ENCODE results near the gene MORF4L2.
A peak's percentile ranks its signal among the peaks of the same experiment; 100 is the strongest.

MORF4L2 gene

DNA sequence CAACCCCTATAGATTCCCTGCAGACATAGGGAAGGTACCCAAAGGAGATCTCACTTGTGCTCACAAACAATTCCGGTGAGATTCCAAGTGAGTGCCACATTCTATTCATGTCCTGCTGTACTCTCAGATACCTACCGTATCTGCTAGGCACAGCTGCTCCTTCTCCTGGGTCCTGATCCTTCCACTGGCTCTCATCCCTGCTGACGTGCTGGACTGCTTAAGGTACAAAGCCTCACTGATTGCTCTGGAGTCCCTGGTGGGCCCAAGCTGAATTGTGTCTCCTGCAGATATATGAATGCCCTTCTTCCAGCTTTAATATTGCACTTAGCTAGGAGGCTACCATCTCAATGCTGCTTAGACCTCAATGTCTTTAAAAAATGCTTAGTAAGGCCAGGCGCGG lies 55.4 kb downstream of the MORF4L2 start:
- TF ChIP-seq, protein P1, sequence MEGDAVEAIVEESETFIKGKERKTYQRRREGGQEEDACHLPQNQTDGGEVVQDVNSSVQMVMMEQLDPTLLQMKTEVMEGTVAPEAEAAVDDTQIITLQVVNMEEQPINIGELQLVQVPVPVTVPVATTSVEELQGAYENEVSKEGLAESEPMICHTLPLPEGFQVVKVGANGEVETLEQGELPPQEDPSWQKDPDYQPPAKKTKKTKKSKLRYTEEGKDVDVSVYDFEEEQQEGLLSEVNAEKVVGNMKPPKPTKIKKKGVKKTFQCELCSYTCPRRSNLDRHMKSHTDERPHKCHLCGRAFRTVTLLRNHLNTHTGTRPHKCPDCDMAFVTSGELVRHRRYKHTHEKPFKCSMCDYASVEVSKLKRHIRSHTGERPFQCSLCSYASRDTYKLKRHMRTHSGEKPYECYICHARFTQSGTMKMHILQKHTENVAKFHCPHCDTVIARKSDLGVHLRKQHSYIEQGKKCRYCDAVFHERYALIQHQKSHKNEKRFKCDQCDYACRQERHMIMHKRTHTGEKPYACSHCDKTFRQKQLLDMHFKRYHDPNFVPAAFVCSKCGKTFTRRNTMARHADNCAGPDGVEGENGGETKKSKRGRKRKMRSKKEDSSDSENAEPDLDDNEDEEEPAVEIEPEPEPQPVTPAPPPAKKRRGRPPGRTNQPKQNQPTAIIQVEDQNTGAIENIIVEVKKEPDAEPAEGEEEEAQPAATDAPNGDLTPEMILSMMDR (conservative IDR thresholded peaks at IDR 0.05; ENCODE audit: low read depth, low read length): no peak
- no peak overlapping the region for H3K4me2 ChIP-seq

DNA sequence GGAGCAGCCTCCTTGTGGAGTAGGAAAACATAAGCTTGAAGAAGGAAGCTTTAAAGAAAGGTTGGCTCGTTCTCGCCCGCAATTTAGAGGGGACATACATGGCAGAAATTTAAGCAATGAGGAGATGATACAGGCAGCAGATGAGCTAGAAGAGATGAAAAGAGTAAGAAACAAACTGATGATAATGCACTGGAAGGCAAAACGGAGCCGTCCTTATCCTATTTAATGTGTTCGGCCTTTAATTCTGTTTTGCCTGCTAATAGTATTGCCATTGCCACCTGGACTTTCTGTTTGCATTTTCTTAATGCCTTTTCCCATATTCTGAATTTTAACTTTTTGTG lies 56.4 kb downstream of the MORF4L2 start:
- no peaks in the 10 kb centered on the region for H3K79me2 ChIP-seq (ENCODE audit: insufficient read depth, low read depth)
- no peak overlapping the region for H3K27ac ChIP-seq

More for the DNA sequence above, 55.4 kb downstream of the MORF4L2 start:
- H3K27ac ChIP-seq: no peak overlapping the region
- H3K79me2 ChIP-seq (ENCODE audit: insufficient read depth, low read depth): no peaks in the 10 kb centered on the region
- peaks cover 4% of the 10 kb centered on the region for H3K4me1 ChIP-seq (ENCODE audit: low read depth, poor library complexity, severe bottlenecking)
- no peak overlapping the region for H2AFZ ChIP-seq (ENCODE audit: low read depth)
- H3K27me3 ChIP-seq (ENCODE audit: insufficient read depth, low read depth): no peaks in the 10 kb centered on the region
- H3K9ac ChIP-seq: no peak overlapping the region
- no peaks in the 10 kb centered on the region for H3K36me3 ChIP-seq (ENCODE audit: insufficient read depth)
- no peak overlapping the region for H3K4me3 ChIP-seq (IDR thresholded peaks at IDR 0.05; ENCODE audit: insufficient read depth, low read depth, low read length)
- no peaks in the 10 kb centered on the region for H4K20me1 ChIP-seq (ENCODE audit: insufficient read depth)

DNA sequence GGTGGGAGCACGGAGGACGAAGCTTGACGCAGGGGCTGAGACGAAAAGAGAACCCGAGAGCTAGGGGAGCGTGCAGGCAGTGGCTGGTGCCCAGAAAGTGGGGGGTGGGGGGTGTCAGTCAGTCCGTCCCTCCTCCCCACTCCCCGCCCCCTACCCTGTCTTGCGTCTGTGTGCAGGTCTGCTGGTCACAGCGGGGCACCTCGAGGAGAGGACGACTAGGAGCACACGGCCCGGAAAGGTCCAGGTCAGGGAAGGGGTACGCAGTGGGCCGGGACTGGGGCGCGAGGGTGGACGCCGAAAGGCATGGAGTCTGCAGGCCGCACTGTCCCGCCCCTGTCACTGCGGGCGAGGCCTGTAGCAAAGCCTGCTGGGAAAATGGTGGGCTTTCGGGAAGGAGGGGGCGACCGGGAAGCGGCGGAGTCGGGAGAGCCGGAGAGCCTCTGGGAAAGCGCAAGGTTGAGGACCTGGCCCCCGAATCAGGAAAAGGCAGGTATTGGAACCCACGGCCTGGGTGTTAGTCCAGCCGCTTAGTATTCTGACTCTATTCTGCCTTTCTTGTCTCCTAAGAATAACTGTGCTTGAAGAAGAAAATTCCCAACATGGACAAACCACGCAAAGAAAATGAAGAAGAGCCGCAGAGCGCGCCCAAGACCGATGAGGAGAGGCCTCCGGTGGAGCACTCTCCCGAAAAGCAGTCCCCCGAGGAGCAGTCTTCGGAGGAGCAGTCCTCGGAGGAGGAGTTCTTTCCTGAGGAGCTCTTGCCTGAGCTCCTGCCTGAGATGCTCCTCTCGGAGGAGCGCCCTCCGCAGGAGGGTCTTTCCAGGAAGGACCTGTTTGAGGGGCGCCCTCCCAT lies 57.0 kb downstream of the MORF4L2 start:
- Histone ChIP-seq H4K20me1 (ENCODE audit: insufficient read depth) (no peaks in the 10 kb centered on the region), H3K27me3 (ENCODE audit: insufficient read depth, low read depth) (no peaks in the 10 kb centered on the region), H3K79me2 (ENCODE audit: insufficient read depth, low read depth) (no peaks in the 10 kb centered on the region), H3K27ac (peak overlapping the region; percentile 71), H3K36me3 (ENCODE audit: insufficient read depth) (no peaks in the 10 kb centered on the region), H3K4me1 (ENCODE audit: low read depth, poor library complexity, severe bottlenecking) (peaks cover 4% of the 10 kb centered on the region), H3K4me3 (IDR thresholded peaks at IDR 0.05; ENCODE audit: insufficient read depth, low read depth, low read length) (no peak overlapping the region), H2AFZ (ENCODE audit: low read depth) (peak overlapping the region; percentile 93), H3K4me2 (peak overlapping the region; percentile 69), H3K9ac (peak overlapping the region; percentile 74)
- TF ChIP-seq, protein P1 (conservative IDR thresholded peaks at IDR 0.05; ENCODE audit: low read depth, low read length): no peak

More for the DNA sequence above, 56.4 kb downstream of the MORF4L2 start:
- Histone ChIP-seq H3K4me1 (ENCODE audit: low read depth, poor library complexity, severe bottlenecking) (peaks cover 4% of the 10 kb centered on the region), H4K20me1 (ENCODE audit: insufficient read depth) (no peaks in the 10 kb centered on the region), H2AFZ (ENCODE audit: low read depth) (peak overlapping the region; percentile 93), H3K4me2 (peak overlapping the region; percentile 69), H3K4me3 (IDR thresholded peaks at IDR 0.05; ENCODE audit: insufficient read depth, low read depth, low read length) (no peak overlapping the region), H3K9ac (peak overlapping the region; percentile 74; the same call in 1 of the 2 replicates), H3K36me3 (ENCODE audit: insufficient read depth) (no peaks in the 10 kb centered on the region), H3K27me3 (ENCODE audit: insufficient read depth, low read depth) (no peaks in the 10 kb centered on the region)
- TF ChIP-seq, protein P1 (conservative IDR thresholded peaks at IDR 0.05; ENCODE audit: low read depth, low read length): no peak

DNA sequence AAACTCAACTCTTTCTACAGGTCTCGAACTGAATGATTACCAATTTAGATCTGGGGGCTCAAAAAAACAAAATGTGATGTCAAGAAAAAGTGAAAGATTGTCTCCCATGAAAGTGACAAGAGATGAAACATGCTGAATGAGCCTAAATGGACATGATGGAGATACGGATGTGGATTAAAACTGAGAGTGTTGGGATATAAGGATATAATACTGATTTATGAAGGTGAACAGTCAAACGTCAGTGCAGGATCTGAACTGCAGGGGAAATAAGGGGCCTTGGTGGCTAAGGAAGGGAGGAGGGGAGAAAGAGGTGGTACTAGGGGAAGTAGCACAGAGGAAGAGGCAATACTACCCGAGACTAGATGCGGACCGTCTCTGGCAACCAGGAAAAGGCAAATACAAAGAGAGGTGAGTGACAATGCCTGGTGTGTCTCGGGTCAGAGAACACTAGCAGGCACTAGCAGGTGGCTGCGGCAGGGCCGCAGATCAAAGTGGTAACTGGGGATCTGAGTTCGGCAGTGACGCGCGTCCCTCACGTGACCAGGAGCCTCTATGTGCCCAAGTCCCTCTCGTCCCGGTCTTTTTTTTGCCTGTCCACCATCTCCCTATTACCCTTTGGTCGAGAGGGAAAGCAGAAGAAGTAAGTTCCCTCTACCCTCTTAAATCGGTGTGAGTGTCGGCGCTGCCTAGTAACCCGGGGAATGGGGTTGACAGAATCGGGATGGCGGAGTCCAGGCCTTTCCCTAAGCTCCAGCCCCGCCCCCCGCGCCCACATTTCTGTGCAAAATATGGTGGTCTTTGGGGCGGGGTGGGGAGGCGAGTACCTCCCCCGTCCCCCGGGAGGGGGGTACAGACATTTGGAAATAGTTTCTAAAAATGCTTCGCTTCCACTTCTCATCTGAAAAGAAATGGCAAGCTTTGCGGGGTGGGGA lies 57.8 kb downstream of the MORF4L2 start, which contains the start of gene TCEAL1:
TCEAL1 (plus strand) TSS at position 590 of the 932 bp plus-strand sequence. CDS start 942 bp downstream, outside the sequence.
- TF ChIP-seq, protein P1 (conservative IDR thresholded peaks at IDR 0.05; ENCODE audit: low read depth, low read length): no peak
- no peaks in the 10 kb centered on the region for H3K36me3 ChIP-seq (ENCODE audit: insufficient read depth)
- H4K20me1 ChIP-seq (ENCODE audit: insufficient read depth): no peaks in the 10 kb centered on the region
- peaks cover 4% of the 10 kb centered on the region for H3K4me1 ChIP-seq (ENCODE audit: low read depth, poor library complexity, severe bottlenecking)
- peak within 1 kb of the TSS; percentile 74 for H3K9ac ChIP-seq
- H2AFZ ChIP-seq (ENCODE audit: low read depth): peak within 1 kb of the TSS; percentile 93
- H3K27me3 ChIP-seq (ENCODE audit: insufficient read depth, low read depth): no peaks in the 10 kb centered on the region
- H3K79me2 ChIP-seq (ENCODE audit: insufficient read depth, low read depth): no peaks in the 10 kb centered on the region
- H3K4me3 ChIP-seq (IDR thresholded peaks at IDR 0.05; ENCODE audit: insufficient read depth, low read depth, low read length): no peak within 1 kb of the TSS
- peak within 1 kb of the TSS; percentile 71 for H3K27ac ChIP-seq
- peak within 1 kb of the TSS; percentile 69 for H3K4me2 ChIP-seq

All from KMS-11 (cell line).